DMS53 treated with DMSO at 0.1 percent for 48 hours (cell line): ENCODE results near the gene DIAPH2.
"Not testable (repeated sequence)": the region's sequence is repeated elsewhere in the genome, so short reads cannot be mapped to it uniquely, and the experiment has no call there.

Source experiments
- DNase-seq: peaks from one replicate; lab custom pipeline; 2025; ENCODE audit not compliant: unreplicated experiment; lab: John Stamatoyannopoulos, UW

Gene DIAPH2

GRCh38 chrX:96820935-96821334 lies 136.3 kb downstream of the DIAPH2 start:
- no peak for DNase-seq

DNA sequence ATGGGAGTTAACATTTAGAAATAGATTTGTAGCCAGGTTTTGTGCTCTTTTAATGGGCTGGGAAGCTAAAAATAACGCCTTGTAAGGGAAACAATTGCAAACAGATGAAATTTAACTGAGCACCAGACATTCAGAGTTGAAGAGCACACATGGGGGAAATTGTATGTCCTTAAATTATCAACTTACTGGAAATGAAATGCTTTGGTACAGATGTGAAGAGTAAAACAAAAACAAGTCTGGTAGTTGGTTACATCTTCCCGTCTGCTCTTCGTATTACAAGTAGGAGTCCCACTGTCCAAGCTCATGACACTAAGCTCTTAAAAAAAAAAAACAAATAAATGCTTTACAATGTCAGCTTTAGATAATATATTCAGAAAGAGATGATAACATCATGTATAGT lies 139.5 kb downstream of the DIAPH2 start:
- DNase-seq, result no peak

GRCh38 chrX:96833333-96833732 lies 148.7 kb downstream of the DIAPH2 start:
- DNase-seq, result no peak

DNA sequence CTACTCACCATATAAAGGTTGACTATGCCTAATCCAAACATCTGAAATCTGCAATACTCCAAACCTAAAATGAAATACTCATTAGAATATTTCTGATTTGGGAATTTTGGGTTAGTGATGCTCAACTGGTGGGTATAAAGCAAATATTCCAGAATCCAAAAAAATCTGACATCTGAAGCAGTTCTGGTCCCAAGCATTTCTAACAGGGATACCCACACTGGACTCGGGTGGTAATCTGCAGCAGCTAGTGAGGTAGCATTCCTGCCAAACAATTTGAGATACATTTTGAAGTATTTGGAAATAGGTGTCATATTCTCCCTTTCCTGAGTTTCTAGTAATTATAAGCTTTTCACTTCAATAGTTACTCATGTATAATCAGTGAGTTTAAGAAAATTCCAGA lies 149.5 kb downstream of the DIAPH2 start:
- no peak for DNase-seq

- no peak for DNase-seq
Observed at GRCh38 chrX:96835660-96836289, 151.1 kb downstream of the DIAPH2 start.

DNA sequence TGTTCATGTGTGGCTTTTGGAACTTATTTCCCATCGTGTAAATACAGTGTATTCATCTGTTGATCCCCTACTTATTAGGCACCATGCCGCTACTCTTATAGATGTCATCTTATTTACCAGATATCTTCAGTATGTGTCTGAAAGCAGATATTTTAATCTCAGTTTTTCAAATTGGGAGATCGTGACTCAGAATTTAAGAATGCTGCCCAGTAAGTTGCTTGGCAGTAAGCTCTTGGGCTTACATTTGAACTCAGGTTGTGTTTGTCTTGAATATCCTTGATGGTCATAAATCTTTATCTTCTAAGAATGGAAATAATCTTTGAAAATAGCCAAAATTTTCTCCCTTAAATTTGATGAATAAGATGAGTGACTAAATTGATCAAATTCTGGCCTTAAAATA lies 153.2 kb downstream of the DIAPH2 start:
- no peak for DNase-seq

- no peak for DNase-seq
Observed at GRCh38 chrX:96838537-96838936, 153.9 kb downstream of the DIAPH2 start.

DNA sequence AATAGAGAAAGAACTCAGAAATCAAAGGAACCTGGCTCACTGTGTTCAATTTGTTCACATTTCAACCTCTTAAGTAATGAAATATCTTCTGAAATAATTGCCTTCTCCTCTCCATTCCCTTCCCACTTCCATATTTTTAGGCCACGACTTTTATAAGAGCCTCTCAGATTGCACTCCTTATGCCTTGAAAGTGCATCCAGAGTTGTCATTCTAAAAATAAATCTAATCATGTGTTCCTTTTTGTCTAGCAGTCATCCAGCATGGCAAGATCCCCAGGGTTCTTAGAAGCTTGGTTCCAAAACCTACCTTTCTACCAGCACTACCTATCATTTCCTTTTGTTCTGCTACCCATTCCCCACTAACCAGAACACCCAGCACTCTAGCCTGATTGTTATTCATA lies 156.7 kb downstream of the DIAPH2 start:
- DNase-seq, result no peak

DNA sequence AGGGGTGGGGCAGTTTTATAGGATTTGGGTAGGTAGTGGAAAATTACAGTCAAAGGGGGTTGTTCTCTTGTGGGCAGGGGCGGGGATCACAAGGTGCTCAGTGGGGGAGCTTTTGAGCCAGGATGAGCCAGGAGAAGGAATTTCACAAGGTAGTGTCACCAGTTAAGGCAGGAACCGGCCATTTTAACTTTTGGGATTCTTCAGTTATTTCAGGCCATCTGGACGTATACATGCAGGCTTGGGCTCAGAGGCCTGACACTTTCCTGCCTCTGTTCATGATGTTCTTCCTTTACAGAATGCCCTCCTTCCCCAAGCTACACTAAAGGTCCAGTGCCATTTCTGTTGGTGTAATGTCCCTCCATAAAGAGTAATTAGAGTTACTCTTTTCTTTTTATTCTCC lies 157.2 kb downstream of the DIAPH2 start:
- not testable (repeated sequence) for DNase-seq

GRCh38 chrX:96843566-96843965 lies 158.9 kb downstream of the DIAPH2 start:
- no peak for DNase-seq

- DNase-seq, result no peak
Observed at GRCh38 chrX:96846841-96847240, 162.2 kb downstream of the DIAPH2 start.

GRCh38 chrX:96859422-96859821 lies 174.8 kb downstream of the DIAPH2 start:
- not testable (repeated sequence) for DNase-seq

DNA sequence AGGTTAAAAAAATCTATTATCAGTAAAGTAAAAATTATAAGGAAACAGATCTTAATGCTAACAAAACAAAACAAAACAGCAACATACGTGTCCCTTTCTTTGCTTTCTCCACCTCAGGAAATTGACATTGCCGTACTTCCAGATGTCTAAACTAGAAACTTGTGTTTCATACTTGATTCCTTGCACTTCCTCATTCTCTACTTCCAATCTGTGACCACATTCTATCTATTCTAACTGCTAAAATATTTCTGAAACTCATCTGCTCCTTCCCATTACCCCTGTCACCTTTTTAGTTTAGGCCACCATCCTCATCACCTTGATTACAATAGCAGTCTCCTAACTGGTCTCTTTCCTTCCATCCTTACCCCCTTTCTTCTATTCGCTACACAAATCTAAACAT lies 176.6 kb downstream of the DIAPH2 start:
- no peak for DNase-seq

DNA sequence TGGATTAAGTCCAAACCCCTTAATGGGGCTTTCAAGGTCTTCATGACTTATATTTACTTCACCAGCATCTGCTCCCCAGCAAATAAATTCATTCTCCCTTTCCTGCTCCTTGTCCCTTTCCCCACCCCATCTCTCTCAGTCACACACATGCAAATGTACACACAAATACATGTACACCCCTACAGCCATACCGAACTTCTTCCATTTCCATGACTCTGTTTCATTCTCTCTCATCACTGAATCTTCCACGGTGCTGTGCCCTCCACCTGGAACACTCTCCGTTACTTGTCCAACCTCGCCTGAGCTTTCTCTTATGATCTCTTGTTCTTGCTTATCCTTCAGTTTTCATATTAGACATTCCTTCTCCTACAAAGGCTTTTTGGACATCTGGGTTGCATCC lies 177.0 kb downstream of the DIAPH2 start:
- no peak for DNase-seq

- DNase-seq, result no peak
Observed at GRCh38 chrX:96883608-96884007, 199.0 kb downstream of the DIAPH2 start, which contains the start of gene RPA4. Gene RPA4, plus strand, starts transcription at chrX:96883908. Its CDS starts 403 bp downstream, at chrX:96884311.

- DNase-seq, result no peak
Observed at GRCh38 chrX:96884027-96884426, 199.4 kb downstream of the DIAPH2 start.

DNA sequence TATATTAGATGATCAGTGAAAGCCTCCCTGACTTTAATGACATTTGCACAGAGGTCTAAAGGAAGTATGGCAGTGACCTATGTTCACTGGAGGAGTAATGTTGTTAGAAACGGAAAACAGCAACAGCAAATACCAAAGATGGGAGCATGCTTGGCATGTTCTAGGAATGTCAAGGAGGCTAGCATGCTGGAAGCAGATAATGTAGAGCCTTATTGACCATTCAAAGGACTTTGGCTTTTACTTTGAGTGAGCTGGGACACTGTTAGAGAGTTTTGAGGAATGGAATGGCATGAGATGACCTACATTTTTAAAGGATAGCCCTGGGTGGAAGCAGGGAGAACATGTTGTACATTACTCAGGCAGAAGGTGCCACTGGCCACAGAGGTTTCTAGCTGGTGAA lies 205.1 kb downstream of the DIAPH2 start:
- no peak for DNase-seq

GRCh38 chrX:96906741-96907140 lies 222.1 kb downstream of the DIAPH2 start:
- DNase-seq, result no peak

GRCh38 chrX:96907516-96908272 lies 223.1 kb downstream of the DIAPH2 start:
- no peak for DNase-seq

DNA sequence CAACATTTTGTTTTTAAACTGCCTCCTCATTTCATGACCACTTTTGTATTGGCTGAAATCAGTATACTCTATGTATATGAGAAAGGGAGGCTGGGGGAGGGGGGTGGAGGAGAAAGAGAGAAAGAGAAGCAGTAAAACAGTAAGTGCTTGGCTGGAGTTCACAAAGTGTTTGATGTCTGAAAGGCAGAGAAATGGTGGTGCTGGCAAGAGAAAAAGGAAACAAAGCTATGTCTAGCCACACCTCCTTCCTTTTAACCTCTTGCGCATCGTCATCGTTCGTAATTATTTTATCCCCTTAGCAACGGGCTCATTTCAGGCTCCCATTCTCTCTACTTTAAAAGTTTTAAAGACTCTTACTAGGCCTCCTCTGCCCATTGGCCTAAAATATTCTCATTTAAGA lies 224.6 kb downstream of the DIAPH2 start:
- no peak for DNase-seq

DNA sequence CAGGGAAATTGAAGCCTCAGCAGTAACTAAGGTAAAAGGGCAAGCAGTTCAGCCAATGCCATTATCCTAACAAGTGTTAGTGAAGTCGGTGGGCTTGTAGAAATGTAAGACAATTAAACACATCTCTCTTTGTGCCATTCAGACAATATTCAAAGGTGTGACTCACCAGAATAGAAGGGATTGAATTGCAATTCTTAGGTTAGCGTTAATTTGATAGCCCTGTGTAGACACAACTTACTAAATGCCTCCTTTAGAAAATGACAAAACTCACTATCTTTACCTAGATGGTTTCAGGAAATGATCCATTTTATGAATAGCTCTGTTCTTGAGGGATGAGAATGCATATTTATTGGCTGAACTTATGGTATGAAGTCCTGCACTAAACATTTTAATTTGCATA lies 234.2 kb downstream of the DIAPH2 start:
- DNase-seq, result no peak

DNA sequence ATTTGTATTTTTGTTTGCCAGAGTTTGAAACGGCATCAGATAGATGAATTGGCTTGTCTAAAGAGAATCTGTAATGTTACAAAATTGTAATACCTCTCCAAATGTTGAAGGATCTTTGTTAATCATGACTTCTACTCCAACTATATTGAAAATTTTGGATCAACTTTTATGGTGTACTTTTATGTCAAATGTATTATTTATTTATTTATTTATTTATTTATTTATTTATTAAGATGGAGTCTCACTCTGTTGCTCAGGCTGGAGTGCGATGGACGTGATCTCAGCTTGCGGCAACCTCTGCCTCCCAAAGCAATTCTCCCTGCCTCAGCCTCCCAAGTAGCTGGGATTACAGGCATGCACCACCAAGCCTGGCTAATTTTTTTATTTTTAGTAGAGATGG lies 235.0 kb downstream of the DIAPH2 start:
- no peak for DNase-seq

DNA sequence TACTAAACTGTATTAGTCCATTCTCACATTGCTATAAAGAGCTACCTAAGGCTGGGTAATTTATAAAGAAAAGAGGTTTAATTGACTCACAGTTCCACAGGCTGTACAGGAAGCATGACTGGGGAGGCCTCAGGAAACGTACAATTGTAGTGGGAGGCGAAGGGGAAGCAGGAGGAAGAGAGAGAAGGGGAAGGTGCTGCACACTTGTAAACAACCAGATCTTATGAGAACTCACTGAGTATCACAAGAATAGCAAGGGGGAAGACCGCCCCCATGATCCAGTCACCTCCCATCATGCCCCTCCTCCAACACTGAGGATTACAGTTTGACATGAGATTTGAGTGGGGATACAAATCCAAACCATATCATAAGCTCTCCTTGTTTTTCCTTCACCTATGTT lies 239.9 kb downstream of the DIAPH2 start:
- no peak for DNase-seq
